Measurements from ENCODE around the gene TNIP2. TPM values are rescaled to one million over a fixed set of nuclear protein-coding genes. Genes with fewer than 3 reads are reported as not detected.

The TNIP2 gene
- total RNA-seq, 6 experiments from 2014 or later = 28.6 to 32.0 (median 30.9) TPM

GRCh38 chr4:2735869-2736268, 20.3 kb downstream of the TNIP2 start:
- TF ChIP-seq, protein P1, sequence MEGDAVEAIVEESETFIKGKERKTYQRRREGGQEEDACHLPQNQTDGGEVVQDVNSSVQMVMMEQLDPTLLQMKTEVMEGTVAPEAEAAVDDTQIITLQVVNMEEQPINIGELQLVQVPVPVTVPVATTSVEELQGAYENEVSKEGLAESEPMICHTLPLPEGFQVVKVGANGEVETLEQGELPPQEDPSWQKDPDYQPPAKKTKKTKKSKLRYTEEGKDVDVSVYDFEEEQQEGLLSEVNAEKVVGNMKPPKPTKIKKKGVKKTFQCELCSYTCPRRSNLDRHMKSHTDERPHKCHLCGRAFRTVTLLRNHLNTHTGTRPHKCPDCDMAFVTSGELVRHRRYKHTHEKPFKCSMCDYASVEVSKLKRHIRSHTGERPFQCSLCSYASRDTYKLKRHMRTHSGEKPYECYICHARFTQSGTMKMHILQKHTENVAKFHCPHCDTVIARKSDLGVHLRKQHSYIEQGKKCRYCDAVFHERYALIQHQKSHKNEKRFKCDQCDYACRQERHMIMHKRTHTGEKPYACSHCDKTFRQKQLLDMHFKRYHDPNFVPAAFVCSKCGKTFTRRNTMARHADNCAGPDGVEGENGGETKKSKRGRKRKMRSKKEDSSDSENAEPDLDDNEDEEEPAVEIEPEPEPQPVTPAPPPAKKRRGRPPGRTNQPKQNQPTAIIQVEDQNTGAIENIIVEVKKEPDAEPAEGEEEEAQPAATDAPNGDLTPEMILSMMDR (IDR thresholded peaks at IDR 0.05) = no peak
- no peak overlapping the region for H3K4me3 Mint-ChIP-seq
- H3K27ac Mint-ChIP-seq = no peak overlapping the region
- no peak for DNase-seq
- H3K36me3 Mint-ChIP-seq (ENCODE audit: low read depth) = peaks cover 54% of the 10 kb centered on the region
- peaks cover 13% of the 10 kb centered on the region for H3K4me1 Mint-ChIP-seq (ENCODE audit: low read depth)
- H3K27me3 Mint-ChIP-seq (ENCODE audit: insufficient read depth) = peaks cover 8% of the 10 kb centered on the region
- peaks cover 15% of the 10 kb centered on the region for H3K9me3 Mint-ChIP-seq

GRCh38 chr4:2734612-2735011, 21.5 kb downstream of the TNIP2 start:
- Mint-ChIP-seq H3K36me3 (ENCODE audit: low read depth) (peaks cover 46% of the 10 kb centered on the region), H3K4me3 (no peak overlapping the region), H3K27ac (no peak overlapping the region), H3K4me1 (ENCODE audit: low read depth) (peaks cover 11% of the 10 kb centered on the region; the same call in 1 of the 2 replicates), H3K9me3 (peaks cover 15% of the 10 kb centered on the region), H3K27me3 (ENCODE audit: insufficient read depth) (peaks cover 5% of the 10 kb centered on the region; the same call in 1 of the 2 replicates)
- DNase-seq = no peak
- TF ChIP-seq, protein P1 (IDR thresholded peaks at IDR 0.05) = no peak

GRCh38 chr4:2733844-2734574, 22.1 kb downstream of the TNIP2 start:
- no peak for DNase-seq
- H3K4me3 Mint-ChIP-seq = no peak overlapping the region
- H3K36me3 Mint-ChIP-seq (ENCODE audit: low read depth) = peaks cover 46% of the 10 kb centered on the region
- H3K27me3 Mint-ChIP-seq (ENCODE audit: insufficient read depth) = peaks cover 5% of the 10 kb centered on the region; the same call in 1 of the 2 replicates
- no peak overlapping the region for H3K27ac Mint-ChIP-seq
- peaks cover 15% of the 10 kb centered on the region for H3K9me3 Mint-ChIP-seq
- TF ChIP-seq, protein P1 (IDR thresholded peaks at IDR 0.05) = no peak
- H3K4me1 Mint-ChIP-seq (ENCODE audit: low read depth) = peaks cover 11% of the 10 kb centered on the region; the same call in 1 of the 2 replicates

DNA sequence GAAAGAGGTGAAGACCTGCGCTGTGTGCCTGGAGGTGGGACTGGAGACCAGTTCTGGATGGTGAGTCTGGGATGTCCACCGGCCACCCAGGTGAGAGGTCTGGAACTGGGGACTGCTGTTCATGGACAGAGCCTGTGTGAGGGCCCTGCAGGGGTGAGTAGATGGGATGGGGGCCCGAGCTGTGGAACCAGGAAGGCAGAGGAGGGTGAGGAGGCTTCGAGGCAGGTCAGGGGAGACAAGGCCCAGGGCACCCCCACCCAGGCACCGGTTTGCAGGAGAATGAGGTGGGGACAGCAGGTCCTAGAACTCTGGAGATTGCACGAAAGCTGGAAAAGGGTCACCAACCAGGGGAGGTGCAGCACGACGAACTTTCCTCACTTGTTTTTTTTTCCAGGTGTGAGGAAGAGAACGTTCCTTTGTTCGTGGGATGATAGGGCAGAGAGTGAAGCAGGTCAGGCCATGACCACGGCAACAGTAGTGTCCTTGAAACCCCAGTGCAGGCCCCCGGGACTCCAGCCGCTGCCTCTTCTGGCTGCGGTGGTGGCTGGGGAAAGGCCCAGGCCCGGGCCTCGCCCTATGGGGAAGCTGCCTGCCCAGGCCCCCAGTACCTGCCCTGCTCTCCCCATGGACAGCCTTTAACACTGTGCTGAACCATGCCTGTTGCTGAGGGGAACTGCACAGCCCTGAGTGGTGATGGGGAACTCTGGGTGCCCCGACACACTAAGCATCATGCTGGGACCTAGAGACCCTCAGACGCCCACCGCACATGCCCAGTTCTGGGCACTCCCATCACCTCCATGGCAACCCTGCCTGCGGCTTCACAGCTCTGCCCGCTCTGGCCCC, 22.9 kb downstream of the TNIP2 start:
- H3K27ac Mint-ChIP-seq = no peak overlapping the region
- H3K4me3 Mint-ChIP-seq = no peak overlapping the region
- peaks cover 43% of the 10 kb centered on the region for H3K36me3 Mint-ChIP-seq (ENCODE audit: low read depth)
- H3K27me3 Mint-ChIP-seq (ENCODE audit: insufficient read depth) = peaks cover 5% of the 10 kb centered on the region; the same call in 1 of the 2 replicates
- peaks cover 7% of the 10 kb centered on the region; the same call in 1 of the 2 replicates for H3K4me1 Mint-ChIP-seq (ENCODE audit: low read depth)
- peaks cover 15% of the 10 kb centered on the region for H3K9me3 Mint-ChIP-seq
- TF ChIP-seq, protein P1 (IDR thresholded peaks at IDR 0.05) = no peak
- no peak for DNase-seq

DNA sequence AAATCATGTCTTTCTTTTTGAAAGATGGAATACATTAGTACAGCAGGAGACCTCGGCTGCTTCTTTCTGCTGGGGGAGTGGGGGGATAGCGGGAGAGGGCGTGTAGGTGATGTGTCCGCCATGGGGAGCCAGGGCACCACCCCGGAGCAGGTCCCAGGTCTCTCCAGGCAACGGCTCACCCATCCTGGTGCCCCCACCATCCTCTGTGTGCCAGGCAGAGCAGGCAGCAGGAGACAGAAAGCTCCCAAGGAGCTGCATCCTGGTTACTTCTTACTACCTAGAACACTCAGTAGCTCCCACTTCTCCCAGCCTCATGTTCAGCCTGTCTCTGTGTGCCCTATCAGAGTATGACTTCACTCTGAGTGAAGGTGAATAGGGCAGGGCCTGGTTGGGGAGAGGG, 23.6 kb downstream of the TNIP2 start:
- Mint-ChIP-seq H3K36me3 (ENCODE audit: low read depth) (peaks cover 40% of the 10 kb centered on the region), H3K4me1 (ENCODE audit: low read depth) (0 out of 2 replicates have a peak, but pooled peaks cover 5% of the 10 kb centered on the region), H3K4me3 (no peak overlapping the region), H3K27ac (no peak overlapping the region), H3K9me3 (peaks cover 15% of the 10 kb centered on the region), H3K27me3 (ENCODE audit: insufficient read depth) (peaks cover 5% of the 10 kb centered on the region; the same call in 1 of the 2 replicates)
- no peak for DNase-seq
- TF ChIP-seq, protein P1 (IDR thresholded peaks at IDR 0.05) = no peak
